ENCODE results near the gene CEP120. TPM values are rescaled to one million over a fixed set of nuclear protein-coding genes. Genes with fewer than 3 reads are reported as not detected.

Gene CEP120
- total RNA-seq, 1 donor from 2014 or later = 14.4 TPM

GRCh38 chr5:123429221-123429954 is 6.2 kb upstream of the CEP120 start:
- no peak for TF ChIP-seq CTCF (conservative IDR thresholded peaks at IDR 0.05; ENCODE audit: low read depth, low read length)
- DNase-seq (ENCODE audit: low read depth) = no peak
- no peak overlapping the region for H3K4me3 ChIP-seq (ENCODE audit: low read depth, low read length)

DNA sequence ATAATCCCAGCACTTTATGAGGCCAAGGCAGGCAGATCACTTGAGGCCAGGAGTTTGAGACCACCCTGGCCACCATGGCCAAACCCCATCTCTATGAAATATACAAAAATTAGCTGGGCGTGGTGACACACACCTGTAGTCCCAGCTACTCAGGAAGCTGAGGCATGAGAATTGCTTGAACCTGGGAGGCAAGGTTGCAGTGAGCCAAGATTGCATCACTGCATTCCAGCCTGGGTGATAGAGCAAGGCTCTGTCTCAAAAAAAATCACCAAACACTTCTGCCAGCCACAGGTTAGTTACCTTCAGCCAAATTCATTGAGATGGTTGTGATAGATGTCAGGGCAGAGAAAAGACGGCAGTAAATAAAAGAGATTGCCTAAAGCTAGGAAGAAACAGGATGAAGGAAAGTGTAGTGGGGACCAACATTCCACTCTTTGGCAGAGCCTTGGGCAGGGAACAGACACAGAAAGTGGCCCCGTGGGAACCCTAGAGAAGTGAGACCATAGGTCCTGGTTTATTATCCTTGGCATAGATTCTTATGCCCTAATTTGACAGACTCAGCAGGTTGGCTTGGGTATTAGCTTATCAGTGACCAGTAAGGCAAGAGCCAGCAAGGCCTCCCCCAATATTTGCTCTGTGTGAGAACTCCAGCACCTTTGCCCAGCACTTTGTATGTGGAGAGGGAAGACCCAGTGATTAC is 5.5 kb upstream of the CEP120 start:
- H3K4me3 ChIP-seq (ENCODE audit: low read depth, low read length) = no peak overlapping the region
- TF ChIP-seq CTCF (conservative IDR thresholded peaks at IDR 0.05; ENCODE audit: low read depth, low read length) = no peak
- no peak for DNase-seq (ENCODE audit: low read depth)

DNA sequence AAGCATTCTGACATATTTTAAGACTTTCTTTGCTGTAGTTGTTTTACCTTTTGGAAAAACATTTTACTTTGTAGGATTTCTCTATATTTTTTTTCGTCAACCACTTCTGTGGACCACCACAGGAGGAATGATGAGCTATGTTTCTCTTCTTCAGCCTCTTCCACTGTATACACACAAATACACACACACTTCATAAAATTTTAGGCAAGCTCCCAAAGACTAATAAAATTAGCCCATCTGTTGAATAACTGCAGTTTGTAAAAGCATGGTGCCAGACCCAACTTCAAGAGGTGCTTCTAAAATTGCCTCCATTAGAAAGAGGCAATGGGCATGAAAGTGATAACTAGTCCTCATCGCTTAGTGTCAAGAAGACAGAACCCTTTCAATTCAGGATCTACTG is 4.1 kb upstream of the CEP120 start:
- H3K4me3 ChIP-seq (ENCODE audit: low read depth, low read length) = no peak overlapping the region
- DNase-seq (ENCODE audit: low read depth) = no peak
- no peak for TF ChIP-seq CTCF (conservative IDR thresholded peaks at IDR 0.05; ENCODE audit: low read depth, low read length)

- no peak for DNase-seq (ENCODE audit: low read depth)
- no peak for TF ChIP-seq CTCF (conservative IDR thresholded peaks at IDR 0.05; ENCODE audit: low read depth, low read length)
- H3K4me3 ChIP-seq (ENCODE audit: low read depth, low read length) = no peak overlapping the region
These were observed 2.2 kb upstream of the CEP120 start for GRCh38 chr5:123425431-123425830.

DNA sequence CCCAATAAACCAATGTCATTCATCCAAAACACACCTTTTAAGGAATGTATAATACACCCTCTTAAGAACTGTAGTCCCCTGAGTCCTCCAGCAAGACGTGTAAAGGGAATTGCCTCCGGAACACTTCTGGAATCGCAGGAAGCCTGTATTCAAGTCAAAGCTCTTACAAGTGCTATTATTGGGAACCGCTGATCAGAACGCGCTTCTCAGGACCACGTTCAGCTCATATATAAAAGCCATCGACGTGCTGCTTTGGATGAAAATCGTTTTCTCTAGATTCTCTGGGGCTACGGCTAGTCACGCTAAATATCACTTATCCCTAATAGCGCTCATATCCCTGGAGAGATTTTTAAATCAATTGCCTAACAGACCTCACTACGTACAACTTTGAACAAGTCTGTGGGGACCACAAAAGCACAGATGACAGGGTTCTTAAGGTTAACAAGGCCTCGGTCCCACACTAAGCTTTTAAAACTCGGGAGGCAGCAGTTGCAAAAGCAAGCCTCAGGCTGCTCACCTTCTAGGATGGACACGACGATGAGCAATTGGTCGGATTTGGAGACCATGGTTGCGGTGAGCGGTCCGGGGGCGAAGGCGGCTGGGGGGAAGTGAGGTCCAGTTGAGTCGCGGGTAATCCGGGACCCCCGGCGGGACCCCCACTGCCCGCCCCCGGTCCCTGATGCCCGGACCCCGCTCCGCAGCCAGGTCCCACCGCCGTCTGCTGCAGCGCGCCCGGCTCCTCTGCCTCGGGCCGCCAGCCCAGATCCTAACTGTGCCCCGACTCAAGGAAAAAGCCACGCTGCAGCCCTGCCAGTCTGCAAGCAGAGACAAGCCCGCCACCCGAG is 548 bp downstream of the CEP120 start:
- no peak for DNase-seq (ENCODE audit: low read depth)
- peak overlapping the region; percentile 81 for H3K4me3 ChIP-seq (ENCODE audit: low read depth, low read length)
- no peak for TF ChIP-seq CTCF (conservative IDR thresholded peaks at IDR 0.05; ENCODE audit: low read depth, low read length)

DNA sequence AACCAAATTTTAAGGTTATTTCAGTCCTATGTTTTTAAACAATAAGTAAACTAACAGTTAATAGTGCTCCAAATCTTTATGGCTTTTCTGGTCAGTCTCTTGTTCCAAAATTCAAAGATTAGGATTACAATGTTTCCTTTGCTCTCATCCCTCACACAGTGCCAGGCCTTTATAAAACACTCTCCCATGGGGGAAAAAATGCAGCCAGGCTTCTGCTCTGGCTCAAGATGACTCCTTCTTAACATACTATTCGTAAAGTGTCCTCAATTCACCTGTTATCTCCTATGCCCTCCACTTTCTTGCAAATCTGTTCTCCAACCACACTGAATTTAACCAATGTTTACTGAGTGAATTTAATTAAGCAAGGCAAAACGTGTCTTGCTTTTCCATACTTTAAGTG is 1.4 kb downstream of the CEP120 start:
- peak overlapping the region; percentile 81 for H3K4me3 ChIP-seq (ENCODE audit: low read depth, low read length)
- DNase-seq (ENCODE audit: low read depth) = no peak
- TF ChIP-seq CTCF (conservative IDR thresholded peaks at IDR 0.05; ENCODE audit: low read depth, low read length) = no peak
